Measurements from ENCODE around the gene SLC34A1. TPM values are rescaled to one million over a fixed set of nuclear protein-coding genes. Genes with fewer than 3 reads are reported as not detected.

SLC34A1 gene
- total and polyA plus RNA-seq, 2 of the 13 experiments (the other 11 are each of a cell fraction or from before 2014, with no cell fraction given), result 0.03 to 0.20 TPM

GRCh38 chr5:177346820-177347219 lies 37.4 kb upstream of the SLC34A1 start:
- FAIRE-seq (no peak), ATAC-seq (no peak), DNase-seq (ENCODE audit: low spot score) (no peak)
- Histone ChIP-seq H3K4me1 (ENCODE audit: insufficient read depth, low read length) (peaks cover 39% of the 10 kb centered on the region), H4K20me1 (ENCODE audit: insufficient read depth, low read length) (no peaks in the 10 kb centered on the region), H3K9me3 (ENCODE audit: low read length) (no peaks in the 10 kb centered on the region), H3K9ac (ENCODE audit: insufficient read depth, low read depth, low read length) (peak overlapping the region; percentile 38; the same call in 1 of the 2 replicates), H3K4me3 (replicated peaks in 1 of 3; ENCODE audit: insufficient read depth in 1 of 3, low read depth in 2 of 3, low read length in 3 of 3) (no peak overlapping the region), H2AFZ (ENCODE audit: low read length) (no peak overlapping the region), H3K36me3 (replicated peaks in 1 of 2; ENCODE audit: control insufficient read depth in 1 of 2, insufficient read depth in 2 of 2, low read length in 2 of 2) (peaks cover 8 to 23% of the 10 kb centered on the region in 2 experiments), H3K79me2 (ENCODE audit: insufficient read depth, low read length) (peaks cover 75% of the 10 kb centered on the region), H3K27ac (ENCODE audit: extremely low read length, insufficient read depth, low read length) (no peak overlapping the region), H3K4me2 (ENCODE audit: low read depth, low read length) (peak overlapping the region; percentile 36), H3K27me3 (ENCODE audit: control insufficient read depth in 1 of 2, insufficient read depth in 2 of 2, low read length in 2 of 2) (no peaks in the 10 kb centered on the region; a peak in 1 of 5 replicates)
- ChIA-PET POLR2A (interaction anchor here (1.5 kb wide), 1 partner anchor 260 kb away, joined by 4 read pairs; the partner anchor contains the start of gene FGFR4), CTCF (ENCODE audit: low intra/inter-chr PET ratio, low total read pairs) (no interaction called here)
- TF ChIP-seq TAF15 (IDR thresholded peaks at IDR 0.05; ENCODE audit: low read depth, low read length, poor library complexity, severe bottlenecking) (no peak), POGZ (CRISPR knock-in tag; IDR thresholded peaks at IDR 0.05) (no peak), ZNF891 (CRISPR knock-in tag; IDR thresholded peaks at IDR 0.05) (no peak), HMGXB4 (CRISPR knock-in tag; IDR thresholded peaks at IDR 0.05; ENCODE audit: borderline replicate concordance in 1 of 2, low read depth in 1 of 2) (no peak), ZNF331 (CRISPR knock-in tag; IDR thresholded peaks at IDR 0.05) (no peak), RFX5 (IDR thresholded peaks at IDR 0.05; ENCODE audit: low read depth, low read length) (no peak), DBP (CRISPR knock-in tag; IDR thresholded peaks at IDR 0.05; ENCODE audit: not compliant biosample characterization) (no peak), HBP1 (CRISPR knock-in tag; IDR thresholded peaks at IDR 0.05; ENCODE audit: low read depth) (no peak), SOX5 (CRISPR knock-in tag; IDR thresholded peaks at IDR 0.05; ENCODE audit: borderline replicate concordance) (no peak), GTF2F1 (IDR thresholded peaks at IDR 0.05; ENCODE audit: low read length) (no peak), ZFYVE20 (CRISPR knock-in tag; IDR thresholded peaks at IDR 0.05; ENCODE audit: borderline replicate concordance, low read depth) (no peak), MIER2 (CRISPR knock-in tag; IDR thresholded peaks at IDR 0.05) (no peak), CHCHD3 (CRISPR knock-in tag; IDR thresholded peaks at IDR 0.05) (no peak), MIER3 (CRISPR knock-in tag; IDR thresholded peaks at IDR 0.05; ENCODE audit: borderline replicate concordance) (no peak), NR0B2 (CRISPR knock-in tag; IDR thresholded peaks at IDR 0.05) (no peak), IKZF4 (CRISPR knock-in tag; IDR thresholded peaks at IDR 0.05; ENCODE audit: borderline replicate concordance, low read depth, not compliant biosample characterization) (no peak), CERS6 (CRISPR knock-in tag; IDR thresholded peaks at IDR 0.05) (no peak), GPN1 (CRISPR knock-in tag; IDR thresholded peaks at IDR 0.05; ENCODE audit: borderline replicate concordance) (no peak)
- in situ Hi-C loops (cut with HindIII; ENCODE audit: extremely low pct_ligation_motif_present, low pct_unique_long_range_greater_than_20kb) (no loop called here), intact Hi-C loops (cut with micrococcal nuclease; ENCODE audit: unreplicated experiment) (no loop called here)
- BruUV-seq (replicated peaks), result no TSS peak
- WGBS (ENCODE audit: low lambda C conversion rate), result 95% methylated on average over 4 of the region's 4 CpGs
